ENCODE data around the gene TRPT1. TPM values are rescaled to one million over a fixed set of nuclear protein-coding genes. Genes with fewer than 3 reads are reported as not detected.

TRPT1 gene
- total RNA-seq, 4 donors from 2014 or later = 34.1 to 89.1 (median 43.6) TPM

GRCh38 chr11:64185693-64186491, 40.1 kb downstream of the TRPT1 start, which contains the start of gene STIP1:
TSS of gene STIP1 (plus strand) at chr11:64186171. CDS start at chr11:64186262, 91 bp downstream.
- no peak for TF ChIP-seq CTCF (IDR thresholded peaks at IDR 0.05; ENCODE audit: low read depth)

GRCh38 chr11:64185175-64185692, 40.8 kb downstream of the TRPT1 start:
- no peak for TF ChIP-seq CTCF (IDR thresholded peaks at IDR 0.05; ENCODE audit: low read depth)

GRCh38 chr11:64183890-64184289, 42.1 kb downstream of the TRPT1 start:
- TF ChIP-seq CTCF (IDR thresholded peaks at IDR 0.05; ENCODE audit: low read depth) = no peak

- no peak for TF ChIP-seq CTCF (IDR thresholded peaks at IDR 0.05; ENCODE audit: low read depth)
Measured at GRCh38 chr11:64181506-64182411, 44.2 kb downstream of the TRPT1 start.

- TF ChIP-seq CTCF (IDR thresholded peaks at IDR 0.05; ENCODE audit: low read depth) = no peak
Measured at GRCh38 chr11:64180891-64181290, 45.1 kb downstream of the TRPT1 start.

- no peak for TF ChIP-seq CTCF (IDR thresholded peaks at IDR 0.05; ENCODE audit: low read depth)
Measured at GRCh38 chr11:64178951-64179639, 46.9 kb downstream of the TRPT1 start.
